Progenitor cell of endocrine pancreas (in vitro differentiated cells): ENCODE results near the gene VIPR2. TPM values are rescaled to one million over a fixed set of nuclear protein-coding genes. Genes with fewer than 3 reads are reported as not detected.

ENCODE experiments used
- DNase-seq: peaks from one replicate; pipeline ENCODE4 v3.0.0; 2021; ENCODE audit warnings: low spot score; ENCODE audit not compliant: unreplicated experiment
- H3K27ac Mint-ChIP-seq: 2 replicates; pipeline ENCODE4 v1.8.0; 2021; ENCODE audit warnings: mild to moderate bottlenecking, moderate library complexity, mixed read lengths
- H3K27me3 Mint-ChIP-seq: 2 replicates; pipeline ENCODE4 v1.8.0; 2021; ENCODE audit warnings: mixed read lengths
- H3K36me3 Mint-ChIP-seq: 2 replicates; pipeline ENCODE4 v1.8.0; 2022; ENCODE audit warnings: mixed read lengths; ENCODE audit not compliant: insufficient read depth
- H3K4me1 Mint-ChIP-seq: 2 replicates; pipeline ENCODE4 v1.8.0; 2021; ENCODE audit warnings: low read depth, mixed read lengths
- H3K4me3 Mint-ChIP-seq: 2 replicates; pipeline ENCODE4 v1.8.0; 2021; ENCODE audit warnings: low read depth, mild to moderate bottlenecking, moderate library complexity, mixed read lengths
- H3K9me3 Mint-ChIP-seq: 2 replicates; pipeline ENCODE4 v1.8.0; 2021; ENCODE audit warnings: low read depth, mixed read lengths
- total RNA-seq: library from RNA; stranded (reverse); gene quantifications from 2 replicates; pipeline ENCODE4 v1.2.1, GENCODE V29; 2021
- TF ChIP-seq, protein P1 (sequence below): fragments of 200-600 bp; sonication (generic); IDR thresholded peaks from one replicate; pipeline ENCODE4 v1.5.0; 2021; ENCODE audit warnings: antibody characterized with exemption, mild to moderate bottlenecking; ENCODE audit not compliant: unreplicated experiment

VIPR2 gene
- total RNA-seq, 1 donor from 2014 or later = 0.36 TPM

DNA sequence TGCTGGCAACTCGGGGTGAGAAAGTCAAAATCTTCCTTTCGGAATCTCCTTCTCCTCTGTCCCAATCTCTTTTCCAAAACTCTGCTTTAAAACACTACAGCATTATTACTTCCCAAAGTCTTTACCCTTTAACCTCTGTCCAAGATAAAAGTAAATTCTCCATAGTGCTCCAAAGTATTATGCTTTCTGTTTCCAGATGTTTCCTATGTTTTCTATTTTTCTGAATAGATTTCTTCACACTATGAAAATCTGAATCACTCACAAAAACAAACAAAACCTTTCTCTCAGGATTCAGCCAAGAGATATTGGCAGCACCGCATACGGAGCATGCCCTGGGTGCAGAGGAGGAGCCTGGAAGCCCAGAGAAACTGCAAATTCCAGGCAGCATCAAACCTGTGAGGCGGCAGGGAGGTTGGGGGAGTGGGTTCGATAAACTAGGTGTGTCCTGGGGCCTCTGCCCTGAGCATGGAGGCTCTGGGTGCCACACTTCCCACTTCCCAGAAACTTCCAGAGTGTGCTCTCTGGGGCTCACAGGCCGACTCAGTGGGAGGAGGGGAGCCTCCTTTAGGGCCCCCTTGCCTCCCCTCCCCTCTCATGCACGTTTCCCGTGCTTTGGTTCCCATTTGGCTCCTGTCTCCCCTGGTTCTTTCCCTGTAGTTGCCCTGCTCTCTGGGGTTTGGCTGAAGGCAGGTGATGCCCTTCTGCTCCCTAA is 35.6 kb downstream of the VIPR2 start:
- TF ChIP-seq, protein P1, sequence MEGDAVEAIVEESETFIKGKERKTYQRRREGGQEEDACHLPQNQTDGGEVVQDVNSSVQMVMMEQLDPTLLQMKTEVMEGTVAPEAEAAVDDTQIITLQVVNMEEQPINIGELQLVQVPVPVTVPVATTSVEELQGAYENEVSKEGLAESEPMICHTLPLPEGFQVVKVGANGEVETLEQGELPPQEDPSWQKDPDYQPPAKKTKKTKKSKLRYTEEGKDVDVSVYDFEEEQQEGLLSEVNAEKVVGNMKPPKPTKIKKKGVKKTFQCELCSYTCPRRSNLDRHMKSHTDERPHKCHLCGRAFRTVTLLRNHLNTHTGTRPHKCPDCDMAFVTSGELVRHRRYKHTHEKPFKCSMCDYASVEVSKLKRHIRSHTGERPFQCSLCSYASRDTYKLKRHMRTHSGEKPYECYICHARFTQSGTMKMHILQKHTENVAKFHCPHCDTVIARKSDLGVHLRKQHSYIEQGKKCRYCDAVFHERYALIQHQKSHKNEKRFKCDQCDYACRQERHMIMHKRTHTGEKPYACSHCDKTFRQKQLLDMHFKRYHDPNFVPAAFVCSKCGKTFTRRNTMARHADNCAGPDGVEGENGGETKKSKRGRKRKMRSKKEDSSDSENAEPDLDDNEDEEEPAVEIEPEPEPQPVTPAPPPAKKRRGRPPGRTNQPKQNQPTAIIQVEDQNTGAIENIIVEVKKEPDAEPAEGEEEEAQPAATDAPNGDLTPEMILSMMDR = no peak
- H3K9me3 Mint-ChIP-seq = no peaks in the 10 kb centered on the region
- H3K4me3 Mint-ChIP-seq = no peak overlapping the region
- H3K4me1 Mint-ChIP-seq = peaks cover 8% of the 10 kb centered on the region
- H3K27ac Mint-ChIP-seq = no peak overlapping the region
- no peaks in the 10 kb centered on the region for H3K36me3 Mint-ChIP-seq
- peaks cover 41% of the 10 kb centered on the region for H3K27me3 Mint-ChIP-seq
- DNase-seq = no peak

DNA sequence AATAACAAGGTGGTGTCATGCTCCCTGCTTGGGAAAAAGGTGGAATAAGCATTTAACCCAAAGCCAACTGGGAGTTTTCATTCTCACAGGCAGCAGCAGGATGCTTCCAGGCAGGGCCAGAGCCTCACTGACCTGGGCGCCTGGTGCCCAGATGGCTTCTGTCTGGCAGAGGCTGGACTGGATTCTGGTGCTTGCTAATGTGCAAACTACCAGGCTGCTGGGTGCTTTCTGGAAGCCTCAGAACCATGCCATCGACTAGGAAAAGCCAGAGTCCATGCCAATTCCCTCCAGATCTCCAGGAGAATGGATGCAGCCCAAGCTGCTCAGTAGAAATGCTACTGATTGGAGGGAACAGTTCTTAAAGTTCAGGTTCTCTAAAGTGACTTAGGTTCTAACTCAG is 36.2 kb downstream of the VIPR2 start:
- Mint-ChIP-seq H3K4me3 (no peak overlapping the region), H3K4me1 (peaks cover 4% of the 10 kb centered on the region), H3K27me3 (peaks cover 35% of the 10 kb centered on the region), H3K9me3 (no peaks in the 10 kb centered on the region), H3K36me3 (no peaks in the 10 kb centered on the region), H3K27ac (no peak overlapping the region)
- no peak for DNase-seq
- TF ChIP-seq, protein P1 = no peak

DNA sequence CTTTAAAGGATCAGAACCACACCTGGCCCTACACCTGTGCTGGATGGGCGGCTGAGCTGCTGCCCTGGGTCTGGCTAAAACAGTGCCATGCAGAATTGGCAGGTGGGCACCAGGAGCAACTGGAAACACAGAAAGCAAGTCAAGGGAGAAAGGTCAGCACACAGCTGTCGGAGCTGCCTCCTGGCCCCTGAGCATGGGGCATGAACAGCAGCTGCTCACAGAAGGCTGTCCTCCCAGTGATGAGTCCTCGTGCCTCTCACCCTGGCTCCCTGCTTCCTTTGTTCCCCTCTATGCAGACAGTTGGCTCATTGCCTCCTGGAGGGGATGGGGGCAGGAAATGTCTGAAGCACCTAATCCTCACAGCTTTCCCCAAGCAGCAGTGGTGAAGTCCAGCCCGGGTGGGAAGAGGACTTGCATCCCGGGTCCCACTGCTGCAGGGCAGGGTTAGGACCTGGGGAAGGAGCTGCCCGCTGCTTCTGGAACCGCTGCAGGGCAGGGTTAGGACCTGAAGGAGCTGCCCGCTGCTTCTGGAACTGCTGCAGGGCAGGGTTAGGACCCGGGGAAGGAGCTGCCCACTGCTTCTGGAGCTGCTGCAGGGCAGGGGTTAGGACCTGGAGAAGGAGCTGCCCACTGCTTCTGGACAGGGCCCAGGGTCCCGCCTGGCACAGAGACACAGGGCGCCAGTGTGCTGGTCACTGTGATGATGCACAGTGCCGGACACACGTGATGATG is 37.3 kb downstream of the VIPR2 start:
- TF ChIP-seq, protein P1 = no peak
- peaks cover under 1% of the 10 kb centered on the region for H3K9me3 Mint-ChIP-seq
- H3K4me1 Mint-ChIP-seq = no peaks in the 10 kb centered on the region
- H3K36me3 Mint-ChIP-seq = no peaks in the 10 kb centered on the region
- no peak for DNase-seq
- H3K4me3 Mint-ChIP-seq = no peak overlapping the region
- peaks cover 29% of the 10 kb centered on the region for H3K27me3 Mint-ChIP-seq
- no peak overlapping the region for H3K27ac Mint-ChIP-seq

DNA sequence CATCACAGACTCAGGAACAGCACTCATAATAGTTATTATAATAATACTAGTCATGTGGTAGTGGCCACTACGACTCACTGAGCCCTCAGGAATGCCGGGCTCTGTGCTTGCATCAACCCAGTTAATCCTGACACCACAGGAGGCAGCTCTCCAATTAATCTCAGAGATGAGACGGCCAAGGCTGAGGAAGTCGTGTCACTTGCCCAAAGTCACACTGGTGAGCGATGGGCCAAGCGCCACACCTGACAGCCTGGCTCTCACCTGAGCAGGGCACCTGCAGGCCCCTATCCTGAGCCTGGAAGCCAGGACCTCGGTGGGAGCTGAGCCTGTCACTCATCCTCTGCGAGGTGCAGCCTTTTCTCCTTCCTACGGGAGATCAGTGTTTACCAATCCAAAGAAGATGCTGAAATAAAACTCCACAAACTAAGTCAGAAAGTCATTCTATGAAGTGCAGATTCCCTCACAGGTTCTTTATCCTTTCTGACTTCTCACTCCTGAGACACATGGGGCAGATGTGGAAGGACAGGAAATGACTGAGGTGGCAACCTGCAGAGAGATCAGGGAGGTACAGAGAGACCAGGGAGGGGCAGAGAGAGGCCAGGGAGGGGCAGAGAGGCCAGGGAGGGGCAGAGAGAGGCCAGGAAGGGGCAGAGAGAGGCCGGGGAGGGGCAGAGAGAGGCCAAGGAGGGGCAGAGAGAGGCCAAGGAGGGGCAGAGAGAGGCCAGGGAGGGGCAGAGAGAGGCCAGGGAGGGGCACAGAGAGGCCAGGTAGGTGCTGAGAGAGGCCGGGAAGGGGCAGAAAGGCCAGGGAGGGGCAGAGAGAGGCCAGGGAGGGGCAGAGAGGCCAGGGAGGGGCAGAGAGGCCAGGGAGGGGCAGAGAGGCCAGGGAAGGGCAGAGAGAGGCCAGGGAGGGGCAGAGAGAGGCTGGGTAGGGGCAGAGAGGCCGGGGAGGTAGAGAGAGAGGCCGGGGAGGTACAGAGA is 38.5 kb downstream of the VIPR2 start:
- Mint-ChIP-seq H3K27ac (no peak overlapping the region), H3K27me3 (peaks cover 25% of the 10 kb centered on the region), H3K4me1 (no peaks in the 10 kb centered on the region), H3K4me3 (no peak overlapping the region), H3K36me3 (no peaks in the 10 kb centered on the region), H3K9me3 (peaks cover 7% of the 10 kb centered on the region)
- no peak for DNase-seq
- TF ChIP-seq, protein P1 = no peak
